Stomach (tissue), 4 donors: ENCODE measurements around the gene MRFAP1L1.

Experiments
- POLR2A ChIP-seq, 4 donors: fragments of 450-650 bp; IDR thresholded peaks; one replicate each; pipeline ENCODE4 v1.6.1; 2016; ENCODE audit warnings: antibody characterized with exemption in 4 of 4, control low read depth in 2 of 4, mild to moderate bottlenecking in 1 of 4, moderate library complexity in 1 of 4
- POLR2AphosphoS5 ChIP-seq, 3 donors: sonication (generic); formaldehyde crosslinking; IDR thresholded peaks; one replicate each; pipeline ENCODE4 v1.6.1; 2016; ENCODE audit warnings: antibody characterized with exemption in 3 of 3
- TF ChIP-seq, protein P1 (sequence below), 7 experiments: fragments of 450-650 bp in 4 of 7; fragments of 200-600 bp in 3 of 7; sonication (generic) in 3 of 7; IDR thresholded peaks; one replicate each; pipeline ENCODE4 v1.5.1; 2016 to 2019; ENCODE audit warnings: antibody characterized with exemption in 7 of 7, control low read depth in 2 of 7, mild to moderate bottlenecking in 1 of 7

DNA sequence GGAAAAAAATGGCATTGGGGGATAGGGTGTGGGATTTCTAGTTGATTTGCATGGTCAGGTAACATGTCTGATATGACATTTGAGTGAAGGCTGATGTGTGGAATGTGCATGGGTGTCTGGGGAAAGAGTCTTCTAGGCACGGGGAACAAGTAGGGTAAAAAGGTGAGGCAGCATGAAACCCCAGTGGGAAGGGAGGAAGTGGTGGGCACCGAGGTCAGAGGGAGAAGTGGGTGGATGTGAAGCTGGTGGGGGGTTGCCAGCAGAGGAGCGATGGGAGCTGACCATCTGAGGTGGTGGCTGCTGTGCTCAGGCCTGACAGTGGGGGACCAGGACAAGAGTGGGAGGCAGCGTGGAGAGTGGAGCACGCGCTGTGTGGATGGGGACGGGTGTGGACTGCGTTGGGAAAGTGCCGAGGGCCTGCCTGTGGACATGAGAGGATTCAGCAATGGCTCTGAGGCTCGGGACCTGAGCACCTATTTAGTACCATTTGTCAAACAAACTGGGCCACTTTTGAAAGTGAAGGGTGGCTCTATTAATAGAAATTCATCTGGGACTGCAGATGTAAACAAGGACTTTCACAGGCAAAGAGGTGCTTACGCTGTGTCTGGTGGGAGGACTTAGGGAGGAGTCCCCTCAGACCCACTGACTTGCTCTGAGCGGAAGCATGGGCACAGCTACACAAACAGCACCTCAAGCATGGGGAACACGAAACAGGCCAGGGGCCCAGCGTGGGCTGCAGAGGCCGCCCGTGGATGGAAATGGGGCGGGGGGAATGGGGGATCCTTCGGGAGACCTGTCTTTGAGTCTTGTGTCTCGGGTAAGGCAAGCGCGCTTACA, 32.7 kb downstream of the MRFAP1L1 start:
- TF ChIP-seq, protein P1, sequence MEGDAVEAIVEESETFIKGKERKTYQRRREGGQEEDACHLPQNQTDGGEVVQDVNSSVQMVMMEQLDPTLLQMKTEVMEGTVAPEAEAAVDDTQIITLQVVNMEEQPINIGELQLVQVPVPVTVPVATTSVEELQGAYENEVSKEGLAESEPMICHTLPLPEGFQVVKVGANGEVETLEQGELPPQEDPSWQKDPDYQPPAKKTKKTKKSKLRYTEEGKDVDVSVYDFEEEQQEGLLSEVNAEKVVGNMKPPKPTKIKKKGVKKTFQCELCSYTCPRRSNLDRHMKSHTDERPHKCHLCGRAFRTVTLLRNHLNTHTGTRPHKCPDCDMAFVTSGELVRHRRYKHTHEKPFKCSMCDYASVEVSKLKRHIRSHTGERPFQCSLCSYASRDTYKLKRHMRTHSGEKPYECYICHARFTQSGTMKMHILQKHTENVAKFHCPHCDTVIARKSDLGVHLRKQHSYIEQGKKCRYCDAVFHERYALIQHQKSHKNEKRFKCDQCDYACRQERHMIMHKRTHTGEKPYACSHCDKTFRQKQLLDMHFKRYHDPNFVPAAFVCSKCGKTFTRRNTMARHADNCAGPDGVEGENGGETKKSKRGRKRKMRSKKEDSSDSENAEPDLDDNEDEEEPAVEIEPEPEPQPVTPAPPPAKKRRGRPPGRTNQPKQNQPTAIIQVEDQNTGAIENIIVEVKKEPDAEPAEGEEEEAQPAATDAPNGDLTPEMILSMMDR (IDR thresholded peaks at IDR 0.05): no peak
- TF ChIP-seq POLR2A (IDR thresholded peaks at IDR 0.05): no peak
- no peak for TF ChIP-seq POLR2AphosphoS5 (IDR thresholded peaks at IDR 0.05)
